Ishikawa (cell line): ENCODE measurements around the gene NANOS1.

Experiments used
- CEBPB ChIP-seq: IDR thresholded peaks from 2 replicates; pipeline ENCODE4 v1.6.1; 2012
- CREB1 ChIP-seq: IDR thresholded peaks from 2 replicates; pipeline ENCODE4 v1.6.1; 2012; ENCODE audit warnings: low read depth
- EGR1 ChIP-seq: IDR thresholded peaks from 2 replicates; pipeline ENCODE4 v1.6.1; 2012
- EP300 ChIP-seq: IDR thresholded peaks from 2 replicates; pipeline ENCODE4 v1.6.1; 2012; ENCODE audit warnings: borderline replicate concordance
- FOXM1 ChIP-seq: IDR thresholded peaks from 2 replicates; pipeline ENCODE4 v1.6.1; 2012; ENCODE audit warnings: low read depth, borderline replicate concordance
- NFIC ChIP-seq: IDR thresholded peaks from 2 replicates; pipeline ENCODE4 v1.6.1; 2012
- RAD21 ChIP-seq: IDR thresholded peaks from 2 replicates; pipeline ENCODE4 v1.6.1; 2012; ENCODE audit warnings: low read depth
- TAF1 ChIP-seq: IDR thresholded peaks from 2 replicates; pipeline ENCODE4 v1.6.1; 2012; ENCODE audit warnings: low read depth, mild to moderate bottlenecking
- TCF12 ChIP-seq: IDR thresholded peaks from 2 replicates; pipeline ENCODE4 v1.6.1; 2012; ENCODE audit warnings: low read depth
- TEAD4 ChIP-seq: IDR thresholded peaks from 2 replicates; pipeline ENCODE4 v1.6.1; 2012
- USF1 ChIP-seq: IDR thresholded peaks from 2 replicates; pipeline ENCODE4 v1.6.1; 2012
- YY1 ChIP-seq: IDR thresholded peaks from 2 replicates; pipeline ENCODE4 v1.6.1; 2012; ENCODE audit warnings: low read depth
- ZBTB7A ChIP-seq: IDR thresholded peaks from 2 replicates; pipeline ENCODE4 v1.6.1; 2012; ENCODE audit warnings: low read depth
- TF ChIP-seq, protein P1 (sequence below): IDR thresholded peaks from 2 replicates; pipeline ENCODE4 v1.6.1; 2012; ENCODE audit warnings: low read depth, mild to moderate bottlenecking
- TF ChIP-seq, protein P2 (sequence below): IDR thresholded peaks from 2 replicates; pipeline ENCODE4 v1.6.1; 2012

Gene NANOS1

DNA sequence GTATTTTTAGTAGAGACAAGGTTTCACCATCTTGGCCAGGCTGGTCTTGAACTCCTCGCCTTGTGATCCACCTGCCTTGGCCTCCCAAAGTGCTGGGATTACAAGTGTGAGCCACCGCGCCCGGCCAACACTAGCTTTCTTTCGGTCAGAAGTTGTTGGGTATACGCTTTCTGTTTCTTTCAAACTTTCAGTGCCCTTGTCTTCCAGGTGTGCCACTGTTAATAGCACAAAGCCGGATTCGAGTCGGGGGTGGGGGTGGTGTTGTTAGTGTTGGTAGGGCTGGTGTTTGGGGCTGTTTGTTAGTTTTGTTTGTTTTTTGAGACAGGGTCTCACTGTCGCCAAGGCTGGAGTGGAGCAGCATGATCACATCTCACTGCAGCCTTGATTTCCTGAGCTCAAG, 33.8 kb upstream of the NANOS1 start:
- TF ChIP-seq NFIC (no peak), YY1 (no peak), ZBTB7A (no peak), TCF12 (no peak), EP300 (no peak)

DNA sequence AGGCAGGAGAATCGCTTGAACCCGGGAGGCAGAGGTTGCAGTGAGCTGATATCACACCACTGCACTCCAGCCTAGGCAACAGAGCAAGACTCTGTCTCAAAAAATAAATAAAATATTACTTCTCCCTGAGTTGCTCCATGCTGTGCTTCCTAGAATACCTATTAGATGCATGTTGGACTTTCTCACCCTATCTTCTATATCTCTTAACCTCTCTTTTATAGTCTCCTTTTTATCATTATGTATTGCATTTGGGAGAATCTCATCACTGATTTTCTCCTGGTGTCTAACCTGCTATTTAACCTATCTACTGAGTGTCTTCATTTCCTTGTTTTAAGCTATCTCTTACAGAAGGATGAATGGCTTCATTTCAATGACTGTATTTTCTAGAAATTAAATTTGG, 32.1 kb upstream of the NANOS1 start:
- TF ChIP-seq, protein P1, sequence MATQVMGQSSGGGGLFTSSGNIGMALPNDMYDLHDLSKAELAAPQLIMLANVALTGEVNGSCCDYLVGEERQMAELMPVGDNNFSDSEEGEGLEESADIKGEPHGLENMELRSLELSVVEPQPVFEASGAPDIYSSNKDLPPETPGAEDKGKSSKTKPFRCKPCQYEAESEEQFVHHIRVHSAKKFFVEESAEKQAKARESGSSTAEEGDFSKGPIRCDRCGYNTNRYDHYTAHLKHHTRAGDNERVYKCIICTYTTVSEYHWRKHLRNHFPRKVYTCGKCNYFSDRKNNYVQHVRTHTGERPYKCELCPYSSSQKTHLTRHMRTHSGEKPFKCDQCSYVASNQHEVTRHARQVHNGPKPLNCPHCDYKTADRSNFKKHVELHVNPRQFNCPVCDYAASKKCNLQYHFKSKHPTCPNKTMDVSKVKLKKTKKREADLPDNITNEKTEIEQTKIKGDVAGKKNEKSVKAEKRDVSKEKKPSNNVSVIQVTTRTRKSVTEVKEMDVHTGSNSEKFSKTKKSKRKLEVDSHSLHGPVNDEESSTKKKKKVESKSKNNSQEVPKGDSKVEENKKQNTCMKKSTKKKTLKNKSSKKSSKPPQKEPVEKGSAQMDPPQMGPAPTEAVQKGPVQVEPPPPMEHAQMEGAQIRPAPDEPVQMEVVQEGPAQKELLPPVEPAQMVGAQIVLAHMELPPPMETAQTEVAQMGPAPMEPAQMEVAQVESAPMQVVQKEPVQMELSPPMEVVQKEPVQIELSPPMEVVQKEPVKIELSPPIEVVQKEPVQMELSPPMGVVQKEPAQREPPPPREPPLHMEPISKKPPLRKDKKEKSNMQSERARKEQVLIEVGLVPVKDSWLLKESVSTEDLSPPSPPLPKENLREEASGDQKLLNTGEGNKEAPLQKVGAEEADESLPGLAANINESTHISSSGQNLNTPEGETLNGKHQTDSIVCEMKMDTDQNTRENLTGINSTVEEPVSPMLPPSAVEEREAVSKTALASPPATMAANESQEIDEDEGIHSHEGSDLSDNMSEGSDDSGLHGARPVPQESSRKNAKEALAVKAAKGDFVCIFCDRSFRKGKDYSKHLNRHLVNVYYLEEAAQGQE = no peak
- TF ChIP-seq EGR1 = no peak

- TF ChIP-seq, protein P2, sequence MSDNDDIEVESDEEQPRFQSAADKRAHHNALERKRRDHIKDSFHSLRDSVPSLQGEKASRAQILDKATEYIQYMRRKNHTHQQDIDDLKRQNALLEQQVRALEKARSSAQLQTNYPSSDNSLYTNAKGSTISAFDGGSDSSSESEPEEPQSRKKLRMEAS = no peak
- no peak for TF ChIP-seq ZBTB7A
These were observed 31.3 kb upstream of the NANOS1 start for GRCh38 chr10:118998183-118998582.

GRCh38 chr10:119001717-119002500, 27.6 kb upstream of the NANOS1 start:
- TF ChIP-seq TEAD4 (no peak), USF1 (no peak), TAF1 (no peak), RAD21 (no peak), CEBPB (no peak), ZBTB7A (no peak), YY1 (no peak), NFIC (no peak)
- TF ChIP-seq, protein P1 = no peak

GRCh38 chr10:119003572-119004289, 25.8 kb upstream of the NANOS1 start:
- TF ChIP-seq ZBTB7A (no peak), FOXM1 (no peak), RAD21 (no peak), TAF1 (no peak), EP300 (no peak), CREB1 (no peak), NFIC (no peak), CEBPB (no peak), EGR1 (no peak), USF1 (no peak), TCF12 (no peak), TEAD4 (no peak), YY1 (no peak)
- TF ChIP-seq, protein P1 = no peak
- TF ChIP-seq, protein P2 = no peak
